HG03135 (cell line): Measurements from ENCODE around the gene TBC1D10B.
"Not testable (repeated sequence)": the region's sequence is repeated elsewhere in the genome, so short reads cannot be mapped to it uniquely, and the experiment has no call there.

Source experiments
- ATAC-seq: cut with Tn5 transposase; IDR thresholded peaks from one replicate; pipeline ENCODE4 v1.9.1; 2021; ENCODE audit warnings: mild to moderate bottlenecking, moderate library complexity; ENCODE audit not compliant: unreplicated experiment

The TBC1D10B gene

GRCh38 chr16:30337964-30338357, 32.3 kb downstream of the TBC1D10B start:
- not testable (repeated sequence) for ATAC-seq

- ATAC-seq = peak; percentile 3
These were observed 34.5 kb downstream of the TBC1D10B start for GRCh38 chr16:30335598-30336474.

DNA sequence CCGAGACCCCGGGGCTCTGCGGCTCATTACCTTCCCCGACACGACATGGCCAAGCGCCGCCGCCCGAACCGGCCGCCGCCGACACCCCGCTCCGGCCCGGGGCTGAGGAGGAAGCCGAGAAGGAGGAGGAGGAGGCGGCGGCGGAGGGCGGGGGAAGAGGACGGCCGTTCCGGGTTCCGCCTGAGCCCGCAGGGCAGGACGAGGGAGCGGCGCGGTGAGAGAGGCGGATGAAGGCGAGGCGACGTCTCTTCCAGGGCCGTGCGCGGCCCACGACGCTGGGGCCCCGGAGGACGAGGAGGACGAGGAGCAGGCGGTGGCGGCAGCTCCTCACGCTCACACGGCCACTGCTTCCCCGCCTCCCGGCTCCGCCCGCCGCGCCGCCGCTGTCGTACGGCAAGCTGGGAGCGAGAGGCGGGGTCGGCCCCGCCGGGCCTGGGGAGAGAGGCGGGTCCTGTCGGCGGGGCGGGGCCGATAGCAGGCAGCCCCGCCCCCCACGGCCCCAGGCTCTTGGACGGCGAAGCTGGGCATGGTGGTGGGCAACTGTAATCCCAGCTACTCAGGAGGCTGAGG, 35.2 kb downstream of the TBC1D10B start:
- peak; percentile 76 for ATAC-seq

DNA sequence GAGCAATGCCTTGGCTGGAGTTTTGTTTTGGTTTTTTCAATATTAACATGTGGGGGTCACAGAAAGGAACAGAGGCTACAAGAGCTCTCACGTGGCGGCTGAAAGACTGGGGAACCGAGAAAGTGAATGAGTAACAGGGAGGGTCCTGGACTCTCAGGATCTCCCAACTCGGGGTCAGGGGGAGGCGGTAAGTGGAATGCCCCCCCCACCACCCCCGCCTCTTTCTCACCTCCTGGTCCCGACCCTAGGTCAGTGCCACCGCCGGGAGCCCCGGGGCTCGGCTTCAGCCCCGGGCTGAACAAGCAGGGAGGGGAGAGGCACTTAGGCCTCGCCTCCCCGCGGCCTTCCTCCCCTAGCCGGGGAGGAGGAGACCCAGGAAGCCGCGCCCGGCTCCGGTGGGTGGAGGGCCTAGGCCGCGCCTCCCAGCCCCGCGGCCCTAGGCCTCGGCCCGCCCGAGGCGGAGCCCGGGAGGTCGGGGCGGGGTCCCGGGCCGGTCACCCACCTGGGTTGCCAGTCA, 35.8 kb downstream of the TBC1D10B start:
- peak; percentile 87 for ATAC-seq

- ATAC-seq = not testable (repeated sequence)
These were observed 46.1 kb downstream of the TBC1D10B start for GRCh38 chr16:30324220-30324619.

DNA sequence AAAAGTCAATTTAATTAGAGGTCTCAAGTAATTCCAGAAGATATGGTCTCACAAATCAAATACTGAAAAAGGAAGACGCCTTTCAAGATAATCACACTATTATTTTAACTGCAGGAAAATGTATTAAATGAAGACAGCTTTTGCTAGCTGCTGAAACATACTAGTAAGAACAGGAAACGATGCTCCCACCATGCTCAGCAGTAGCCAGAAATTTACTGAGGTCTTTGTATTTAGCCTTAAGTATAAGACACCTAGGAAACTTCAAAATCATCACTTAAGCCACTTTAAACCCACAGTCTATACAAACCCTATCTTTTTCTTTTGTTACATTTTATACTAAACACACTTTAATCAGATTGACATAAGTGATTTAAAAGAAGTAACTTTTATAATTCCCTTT, 51.6 kb downstream of the TBC1D10B start:
- ATAC-seq = not testable (repeated sequence)

DNA sequence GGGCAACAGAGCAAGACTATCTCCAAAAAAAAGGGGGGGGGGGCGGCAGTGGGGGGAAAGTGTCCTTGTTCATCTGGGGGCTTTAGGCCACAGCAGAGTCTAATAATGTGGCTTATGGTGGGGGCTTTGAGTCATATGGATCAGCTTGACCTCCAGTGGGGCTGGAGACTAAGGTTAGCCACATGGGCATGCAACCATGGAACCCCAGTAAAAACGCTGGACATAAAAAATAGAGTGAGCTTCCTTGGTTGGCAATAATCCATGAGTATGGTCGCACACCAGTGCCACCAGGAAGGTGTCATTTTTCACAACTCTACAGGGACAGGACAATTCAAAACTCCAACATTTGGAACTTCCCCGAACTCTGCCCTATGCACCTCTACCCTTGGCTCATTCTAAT, 59.4 kb downstream of the TBC1D10B start:
- ATAC-seq = not testable (repeated sequence)

GRCh38 chr16:30309255-30309654, 61.0 kb downstream of the TBC1D10B start:
- ATAC-seq = not testable (repeated sequence)
